Stimulated activated CD4-positive, alpha-beta T cell treated with anti-CD3 and anti-CD28 coated beads, Interleukin-12 subunit alpha, Interleukin-12 subunit beta, amount 100 ng/mL, for 48 hours (primary cell): ENCODE results near the gene SIK1.
"Not testable (repeated sequence)": the region's sequence is repeated elsewhere in the genome, so short reads cannot be mapped to it uniquely, and the experiment has no call there.

Experiments
- DNase-seq, 3 donors: peaks; one replicate each; pipeline ENCODE4 v3.0.0-alpha.2; 2020; ENCODE audit warnings: low read depth in 2 of 3, low spot score in 1 of 3

SIK1 gene

DNA sequence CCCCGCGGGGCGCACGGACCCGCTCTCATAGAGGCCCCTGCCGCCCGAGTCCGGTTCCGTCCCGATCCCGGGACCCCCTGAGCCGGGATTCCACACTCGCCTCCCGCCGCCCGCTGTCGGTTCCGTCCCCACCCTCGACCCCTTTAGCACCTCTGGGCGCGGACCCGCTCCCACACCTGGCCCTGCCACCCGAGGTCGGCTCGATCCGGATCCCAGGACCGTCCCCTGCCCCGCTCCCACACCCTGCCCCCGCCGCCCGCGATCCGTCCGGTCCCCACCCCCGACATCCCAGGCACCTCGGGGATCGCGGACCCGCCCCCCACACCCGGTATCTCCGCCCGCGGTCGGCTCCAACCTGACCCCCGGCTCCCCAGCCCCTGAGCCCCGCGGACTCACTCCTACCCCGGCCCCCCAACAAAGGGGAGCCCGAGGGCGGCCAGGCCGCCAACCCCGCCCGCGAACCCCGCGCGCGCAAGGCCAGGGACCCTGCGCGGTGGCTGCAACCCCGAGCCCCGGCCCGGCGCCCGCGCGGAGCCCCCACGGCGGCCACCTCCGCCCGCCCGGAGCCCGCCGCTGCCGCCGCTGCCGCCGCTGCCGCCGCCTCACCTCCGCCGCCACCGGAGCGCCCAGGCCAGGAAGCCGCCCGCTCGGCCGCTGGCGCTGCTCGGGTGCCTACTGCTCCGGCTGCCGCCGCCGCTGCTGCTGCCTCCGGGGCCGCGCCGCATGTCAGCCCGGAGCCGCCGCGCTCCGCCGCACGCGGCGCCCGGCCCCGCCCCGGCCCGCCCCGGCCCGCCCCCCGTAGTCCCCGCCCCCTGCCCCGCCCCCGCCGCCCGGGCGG lies at the start of gene SIK1:
Gene SIK1, minus strand, starts transcription at position 728 of the 838 bp plus-strand sequence. CDS start 953 bp downstream, outside the sequence.
- DNase-seq: not testable (repeated sequence)

DNA sequence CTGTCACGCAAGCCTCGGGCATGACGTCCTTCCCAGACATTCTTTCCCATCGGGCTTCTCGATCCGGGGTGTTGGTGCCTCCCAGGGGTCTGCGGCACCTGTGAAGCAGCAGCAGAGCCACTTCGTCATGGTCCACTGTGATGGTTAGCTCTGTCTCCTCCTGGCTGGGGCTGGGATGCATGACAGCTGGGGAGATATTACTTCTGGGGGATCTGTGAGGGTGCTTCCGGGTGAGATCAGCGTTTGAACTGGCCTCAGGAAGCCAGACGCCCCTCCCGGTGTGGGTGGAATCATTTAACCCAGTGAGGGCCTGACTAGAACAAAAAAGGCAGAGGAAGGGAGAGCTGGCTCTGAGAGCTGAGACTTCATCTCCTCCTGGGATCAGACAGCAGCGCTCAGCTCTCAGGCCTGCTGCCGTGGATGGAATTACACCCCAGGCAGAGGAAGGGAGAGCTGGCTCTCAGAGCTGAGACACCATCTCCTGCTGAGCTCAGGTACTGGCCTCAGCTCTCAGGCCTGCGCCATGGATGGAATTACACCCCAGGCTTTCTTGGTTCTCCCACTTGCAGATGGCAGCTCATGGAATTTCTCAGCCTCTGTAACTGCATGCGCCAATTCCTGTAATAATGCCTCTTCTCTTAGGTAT lies 44.8 kb upstream of the SIK1 start:
- DNase-seq: not testable (repeated sequence)

DNA sequence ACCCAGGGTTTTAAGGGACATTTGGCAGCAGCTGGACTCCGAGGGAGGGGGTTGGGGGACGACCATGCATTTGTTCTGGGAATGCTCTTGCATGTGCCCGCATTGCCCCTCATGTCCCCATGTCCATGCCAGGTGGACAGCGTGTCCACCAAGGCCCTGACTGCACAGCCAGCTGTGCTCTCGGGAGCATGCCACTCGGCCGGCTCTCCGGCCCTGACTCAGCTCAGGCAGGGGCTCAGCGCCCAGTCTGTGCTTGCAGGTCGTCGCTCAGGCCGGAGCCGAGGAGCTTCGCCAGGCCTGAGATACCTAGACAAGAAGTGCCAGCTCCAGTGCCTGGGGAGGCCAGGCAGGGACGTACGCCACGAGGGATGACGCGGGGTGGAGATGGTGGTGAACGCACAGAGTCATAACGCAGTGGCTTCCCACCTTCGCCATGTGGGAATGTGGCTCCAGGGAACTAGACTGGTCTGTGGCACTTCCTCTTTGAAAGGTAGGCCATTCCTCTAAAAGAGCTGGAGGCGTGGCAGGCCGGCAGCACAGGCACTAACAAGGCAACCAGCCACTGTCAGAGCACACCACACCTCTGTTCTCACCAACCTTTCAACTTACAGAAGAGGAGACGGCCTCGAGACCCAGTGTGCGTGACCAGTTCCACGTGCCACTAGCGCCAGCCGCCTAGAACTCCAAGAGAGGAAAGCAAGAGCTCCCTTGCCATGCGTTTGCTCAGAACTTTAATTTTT lies 43.0 kb upstream of the SIK1 start:
- DNase-seq: not testable (repeated sequence)

DNA sequence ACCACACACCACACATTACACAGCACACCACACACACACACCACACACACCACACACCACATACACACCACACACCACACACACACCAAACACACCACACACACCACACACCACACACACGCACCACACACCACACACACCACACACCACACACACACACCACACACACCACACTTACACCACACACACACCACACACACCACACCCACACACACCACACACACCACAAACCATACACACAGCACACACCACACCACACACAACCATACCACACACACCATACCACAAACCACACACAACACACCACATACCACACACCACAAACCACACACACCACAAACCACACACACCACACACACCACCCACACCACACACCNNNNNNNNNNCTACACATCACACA lies 40.9 kb upstream of the SIK1 start:
- DNase-seq: no peak

DNA sequence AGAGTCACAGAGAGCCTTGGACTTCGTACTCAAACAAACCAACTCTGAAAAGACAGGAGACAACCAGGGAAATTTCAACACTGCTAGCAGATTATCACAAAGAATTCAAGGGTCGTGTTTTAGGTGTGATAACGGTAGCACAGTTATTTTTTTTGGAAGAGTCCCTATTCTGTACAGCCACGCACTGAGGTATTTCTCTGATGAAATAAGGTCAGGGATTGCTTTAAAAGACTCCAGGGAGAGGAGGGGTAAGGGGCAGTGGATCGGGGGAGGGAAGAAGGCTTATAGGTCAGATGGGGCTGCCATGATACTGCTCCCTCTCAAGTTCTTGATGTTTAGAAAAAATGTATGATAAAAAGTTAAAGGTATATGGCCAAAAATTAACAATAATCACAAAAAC lies 38.2 kb upstream of the SIK1 start:
- DNase-seq: not testable (repeated sequence)

DNA sequence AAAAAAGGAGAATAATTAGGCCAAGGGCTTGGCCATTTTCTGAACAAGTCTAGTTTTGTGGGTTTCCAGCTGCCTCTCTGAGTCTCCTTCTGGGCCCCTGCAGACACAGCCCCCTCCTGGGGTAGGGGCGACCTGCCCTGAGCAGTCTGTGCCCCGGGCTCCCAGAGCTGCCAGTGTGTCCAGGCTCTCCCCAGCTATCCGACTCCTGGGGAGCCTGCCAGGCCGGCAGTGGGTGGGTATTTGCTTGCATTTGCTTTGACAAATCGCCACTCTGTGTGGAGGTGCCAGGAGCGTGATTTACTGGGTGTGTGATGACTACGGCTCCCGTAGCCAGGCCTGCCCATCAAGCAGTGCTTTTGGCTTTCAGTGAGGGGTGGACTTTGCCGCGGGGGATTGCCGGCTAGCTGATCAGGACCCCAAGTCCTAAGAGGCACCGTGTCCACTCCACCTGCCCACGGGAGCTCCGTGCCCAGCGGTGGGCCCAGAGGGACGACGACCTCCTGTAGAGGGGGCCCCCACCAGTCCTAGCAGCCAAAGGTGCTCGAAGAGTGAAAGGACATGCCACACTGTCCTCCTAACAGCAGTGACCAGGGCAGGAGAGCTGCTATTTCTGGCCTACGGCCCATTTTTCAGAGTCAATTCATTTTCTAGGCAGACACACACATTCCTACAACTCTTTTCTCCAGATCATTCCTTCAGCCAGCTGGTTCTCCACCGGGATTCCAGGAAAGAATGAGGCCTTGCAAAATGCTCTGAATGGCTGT lies 36.7 kb upstream of the SIK1 start:
- DNase-seq: not testable (repeated sequence)

DNA sequence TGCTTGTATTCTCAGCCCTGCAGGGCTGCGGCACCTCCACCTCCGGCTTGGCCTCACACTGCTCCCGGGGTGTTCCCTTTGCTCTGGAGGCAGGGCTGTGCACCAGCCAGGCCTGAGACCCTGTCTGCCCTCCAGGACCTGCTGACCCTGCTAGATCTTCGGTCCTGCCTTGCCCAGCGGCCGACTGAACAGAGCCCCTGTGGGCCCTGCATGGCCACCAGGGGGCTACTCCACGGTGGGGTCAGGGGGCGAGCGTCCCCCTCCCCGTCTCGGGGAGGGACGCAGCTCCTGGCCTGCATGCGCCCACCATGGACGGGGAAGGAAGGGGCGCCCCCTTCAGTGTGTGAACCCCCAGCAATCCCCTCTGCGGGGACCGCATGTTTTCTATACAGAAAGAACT lies 36.0 kb upstream of the SIK1 start:
- DNase-seq: not testable (repeated sequence)

DNA sequence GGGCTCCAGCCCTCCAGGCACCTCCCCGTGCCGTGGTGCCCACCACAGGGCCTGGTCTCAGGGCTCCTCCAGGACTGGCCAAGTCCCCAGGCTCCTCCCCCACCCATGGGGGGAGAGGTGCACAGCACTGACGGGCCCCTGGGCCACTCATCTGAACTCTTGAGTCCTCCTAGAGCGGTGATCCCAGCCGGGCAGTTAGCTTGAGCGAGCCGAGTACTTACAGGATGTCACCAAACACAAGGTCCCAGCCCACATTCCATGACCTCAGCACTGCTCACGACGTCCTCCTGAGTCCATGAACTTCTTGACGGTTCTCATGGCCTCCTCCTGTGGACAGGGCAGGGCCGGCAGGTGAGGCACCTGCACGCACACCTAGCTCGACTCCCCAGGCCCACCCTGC lies 33.5 kb upstream of the SIK1 start:
- DNase-seq: not testable (repeated sequence)

DNA sequence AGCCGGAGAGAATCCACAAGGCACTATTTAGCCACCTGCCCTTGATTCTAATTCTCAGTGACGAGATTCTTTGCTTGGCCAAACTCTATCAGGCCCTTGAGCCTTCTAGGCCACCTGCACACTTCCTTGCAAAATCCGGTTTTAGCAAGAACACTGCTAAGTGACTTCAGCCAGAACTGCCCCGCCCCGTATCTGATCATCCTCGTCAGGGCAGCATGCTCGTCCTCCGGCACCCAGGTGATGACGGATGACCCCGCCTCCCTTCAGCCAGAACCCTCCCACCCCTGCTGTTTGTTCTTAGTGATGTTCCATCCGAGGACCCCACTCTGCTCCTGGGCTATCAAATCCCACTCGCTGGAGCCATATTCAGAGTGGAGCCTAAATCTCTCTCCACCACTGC lies 32.1 kb upstream of the SIK1 start:
- not testable (repeated sequence) for DNase-seq

DNA sequence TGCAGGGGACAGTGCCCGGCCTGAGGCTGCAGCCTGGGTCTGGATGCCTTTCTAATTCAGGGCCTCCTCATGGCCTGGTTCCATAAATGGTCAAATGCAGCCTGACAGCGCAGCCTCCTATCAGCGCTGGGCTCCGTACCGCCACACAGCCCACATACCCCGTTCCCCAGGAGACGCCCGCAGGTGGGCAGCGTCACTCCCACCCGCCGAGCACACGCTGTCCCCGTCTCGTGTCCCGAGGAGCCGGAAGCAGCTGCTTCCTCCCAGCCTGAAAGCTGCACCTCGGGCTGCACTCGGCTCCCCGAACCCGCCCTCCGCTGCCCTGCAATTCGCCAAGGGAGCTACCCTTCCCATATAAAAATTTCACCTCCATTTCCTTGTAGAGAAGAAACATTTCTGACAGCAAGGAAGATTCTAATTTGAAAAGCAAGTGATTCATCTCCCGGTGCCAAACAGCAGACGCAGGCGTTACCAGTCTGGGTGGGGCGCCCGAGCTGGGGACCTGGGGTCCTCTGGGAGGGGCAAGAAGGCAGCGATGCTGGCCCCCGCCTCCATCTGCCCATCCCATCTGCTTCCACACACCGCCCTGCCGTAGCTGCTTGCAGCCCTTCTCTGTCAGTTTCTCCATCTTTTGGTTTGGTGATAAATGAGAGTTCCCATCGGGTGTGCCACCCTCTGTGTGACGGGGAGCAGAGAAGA lies 29.8 kb upstream of the SIK1 start:
- not testable (repeated sequence) for DNase-seq

DNA sequence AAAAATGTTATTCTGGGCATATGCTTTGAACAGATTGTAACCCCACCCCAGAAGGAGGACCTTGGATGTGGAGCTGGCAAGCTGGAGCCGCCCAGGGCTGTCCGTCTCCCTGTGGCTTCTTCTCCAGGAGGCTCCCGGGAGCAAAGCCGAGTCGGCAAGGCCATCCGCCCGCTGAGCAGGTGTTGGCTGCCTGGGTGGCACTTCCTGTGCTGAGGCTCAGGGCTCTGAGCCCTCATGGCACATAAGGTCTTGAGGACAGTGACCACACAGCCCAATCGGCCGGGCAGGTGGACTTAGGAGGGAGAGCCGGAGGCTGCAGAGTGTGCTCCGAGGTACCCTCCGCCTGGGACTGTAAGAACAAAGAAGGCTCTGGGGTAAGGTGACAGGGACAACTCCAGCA lies 28.8 kb upstream of the SIK1 start:
- DNase-seq: not testable (repeated sequence)

DNA sequence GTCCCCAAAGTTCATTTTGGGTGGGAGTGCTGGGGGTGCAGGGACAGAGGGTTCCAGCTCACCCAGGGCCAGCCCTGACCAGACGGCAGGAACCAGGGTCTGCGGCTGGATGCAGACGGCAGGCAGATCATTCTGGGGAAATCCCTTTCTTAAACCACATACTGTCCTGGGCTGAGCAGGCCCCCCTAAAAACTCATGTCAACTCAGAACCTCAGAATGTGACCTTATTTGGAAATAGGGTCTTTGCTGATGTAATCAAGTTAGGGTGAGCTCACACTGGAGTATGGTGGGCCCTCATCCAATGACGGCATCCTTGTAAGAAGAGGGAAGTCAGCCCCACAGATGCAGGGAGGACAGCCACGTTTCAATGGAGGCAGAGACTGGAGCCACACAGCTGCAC lies 27.2 kb upstream of the SIK1 start:
- not testable (repeated sequence) for DNase-seq

DNA sequence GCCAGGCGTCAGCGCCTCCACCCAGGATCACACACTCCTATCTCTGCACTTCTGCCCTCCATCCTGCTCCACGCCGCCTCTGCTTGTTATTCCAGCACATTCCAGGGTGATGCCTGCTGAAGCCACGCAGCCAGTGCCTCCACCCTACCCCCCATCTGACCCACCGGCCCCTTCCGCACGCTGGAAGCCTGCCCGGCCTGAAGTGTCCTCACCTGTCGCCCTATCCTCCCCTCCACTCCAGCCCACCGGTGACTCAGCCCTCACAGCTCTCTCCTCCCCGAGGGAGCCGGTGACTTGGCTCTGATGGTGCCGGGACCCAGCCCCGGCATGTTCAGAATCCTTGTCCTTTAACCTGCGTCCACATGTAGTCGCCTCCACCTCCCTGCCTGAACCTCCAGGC lies 24.9 kb upstream of the SIK1 start:
- not testable (repeated sequence) for DNase-seq

DNA sequence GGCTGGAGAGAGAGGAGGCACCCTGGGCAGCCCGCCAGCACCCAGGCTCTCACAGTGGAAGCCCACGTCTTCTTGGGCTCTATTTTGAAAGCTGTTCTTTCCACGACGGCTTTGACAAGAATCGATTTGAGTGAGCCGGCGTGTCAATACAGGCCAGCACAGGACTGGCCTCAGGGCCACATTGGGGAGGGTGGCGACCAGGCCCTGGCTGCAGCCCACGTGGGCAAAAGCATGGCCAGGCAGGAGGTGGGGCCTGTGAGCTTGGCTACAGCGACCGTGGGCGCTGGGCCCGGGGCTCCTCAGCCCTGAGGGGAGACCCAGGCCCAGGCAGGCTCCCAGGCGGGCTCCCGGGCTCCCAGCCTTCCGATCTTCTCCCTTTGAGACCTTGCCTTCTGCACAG lies 23.4 kb upstream of the SIK1 start:
- not testable (repeated sequence) for DNase-seq

DNA sequence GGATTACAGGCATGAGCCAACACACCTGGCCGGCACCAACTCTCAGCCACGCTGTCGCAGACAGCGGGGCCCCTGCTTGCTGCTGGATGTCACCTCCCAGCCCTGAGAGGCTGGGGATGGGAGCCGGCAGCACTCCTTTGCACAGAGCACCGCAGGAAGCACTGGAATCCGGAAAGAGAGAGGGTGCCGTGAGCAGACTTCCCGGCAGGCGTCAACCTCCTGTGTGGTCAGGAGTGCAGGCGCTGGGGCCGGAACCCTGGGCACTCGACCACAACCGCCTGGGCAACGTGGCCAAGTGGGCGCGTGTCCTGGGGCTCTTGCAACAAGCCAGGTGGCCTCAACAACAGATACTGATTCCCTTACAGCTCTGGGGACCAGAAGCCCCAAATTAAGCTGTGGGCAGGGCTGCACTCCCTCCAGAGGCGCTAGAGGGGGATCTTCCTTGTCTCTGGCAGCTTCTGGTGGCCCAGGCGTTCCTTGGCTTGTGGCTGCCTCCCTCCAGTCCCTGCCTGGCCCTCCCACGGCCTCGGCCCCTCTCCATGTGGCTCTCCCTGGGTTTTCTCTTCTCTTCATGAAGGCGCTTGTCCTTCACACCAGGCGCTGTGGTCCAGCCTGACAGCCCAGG lies 20.5 kb upstream of the SIK1 start:
- DNase-seq: not testable (repeated sequence)

DNA sequence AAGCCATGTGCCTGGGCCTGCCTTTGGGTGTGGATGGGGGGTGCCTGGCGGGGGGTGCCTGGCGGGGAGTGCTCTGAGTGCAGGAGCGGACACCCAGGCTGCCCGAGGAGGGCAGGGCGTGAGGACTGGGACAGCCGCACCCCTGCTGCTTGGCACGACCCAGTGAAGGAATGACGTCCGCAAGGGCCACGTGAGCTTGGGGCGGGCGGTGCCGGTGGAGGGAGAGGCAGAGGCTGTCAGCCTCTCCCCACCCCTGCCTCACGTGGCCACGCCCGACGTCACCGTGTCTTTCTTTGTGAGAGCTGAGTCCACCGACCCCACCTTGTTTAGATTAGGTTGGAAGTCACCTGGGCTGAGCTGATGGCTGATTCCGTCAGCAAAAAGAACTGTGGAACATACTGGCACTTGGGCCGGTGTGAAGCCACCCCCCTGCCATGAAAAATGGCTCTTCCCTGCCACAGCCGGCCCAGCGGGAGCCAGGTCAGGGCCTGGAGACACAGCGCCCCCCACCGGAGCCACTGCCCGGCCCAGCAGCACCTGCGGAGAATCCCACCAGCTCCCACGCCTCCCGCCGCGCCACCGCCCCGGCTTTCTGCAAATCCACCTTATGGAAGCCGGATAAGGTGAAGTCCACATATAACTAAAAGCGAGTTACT lies 19.5 kb upstream of the SIK1 start:
- not testable (repeated sequence) for DNase-seq

DNA sequence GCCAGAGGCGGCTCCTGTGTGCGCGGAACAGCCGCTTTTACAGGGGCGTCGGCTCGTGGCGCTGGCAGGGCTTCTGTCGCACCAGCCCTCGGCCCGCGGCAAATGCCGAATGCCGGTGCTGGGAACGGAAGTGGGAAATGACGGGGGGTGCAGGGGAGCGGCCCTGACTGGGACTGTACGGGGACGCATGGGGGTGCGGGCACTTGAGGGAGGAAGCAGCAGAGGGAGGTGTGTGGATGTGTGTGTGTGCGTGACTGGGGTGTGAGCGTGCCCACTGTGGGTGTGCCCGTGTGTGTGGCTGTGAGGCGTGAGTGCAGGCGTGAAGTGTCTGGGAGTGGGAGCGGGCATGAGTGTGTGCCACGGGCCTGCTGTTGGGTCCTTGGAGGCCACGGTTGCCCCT lies 17.6 kb upstream of the SIK1 start:
- DNase-seq: not testable (repeated sequence)

DNA sequence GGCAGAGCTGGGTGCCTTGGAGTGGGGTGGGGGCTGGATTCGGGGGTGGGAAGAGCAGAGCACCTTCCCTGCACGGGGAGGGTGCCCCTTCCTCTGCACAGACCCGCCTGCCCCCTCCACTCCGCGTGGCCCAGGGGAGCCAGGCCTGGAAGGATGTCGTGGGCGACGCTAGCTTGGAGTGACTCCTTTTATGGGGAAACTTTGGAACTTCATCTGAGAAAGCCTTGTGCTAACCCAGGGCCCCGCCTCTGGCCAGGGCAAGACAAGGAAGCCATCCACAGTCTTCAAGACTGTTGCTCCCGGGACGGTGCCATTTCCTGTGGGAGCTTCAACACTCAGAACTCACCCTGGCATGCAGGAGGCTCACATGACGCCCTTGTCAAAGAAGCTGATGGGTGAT lies 15.6 kb upstream of the SIK1 start:
- not testable (repeated sequence) for DNase-seq
